MM.1S (cell line): ENCODE data around the gene GREB1.

Experiments
- DNase-seq: peaks from one replicate; pipeline ENCODE4 v3.0.0-alpha.2; 2015
- H2AFZ ChIP-seq: fragments of 300-600 bp; sonication (generic); 2 replicates; pipeline ENCODE4 v1.6.0; 2016; ENCODE audit warnings: antibody characterized with exemption, low read length
- H3F3A ChIP-seq: fragments of 300-600 bp; sonication (generic); 2 replicates; pipeline ENCODE4 v1.6.1; 2016; ENCODE audit warnings: mild to moderate bottlenecking, antibody characterized with exemption, low read length, moderate library complexity, mixed read lengths; ENCODE audit not compliant: insufficient read depth
- H3K27ac ChIP-seq: fragments of 300-600 bp; sonication (generic); 2 replicates; pipeline ENCODE4 v1.5.1; 2016; ENCODE audit warnings: mild to moderate bottlenecking, low read length
- H3K27me3 ChIP-seq: fragments of 300-600 bp; sonication (generic); replicated peaks from 2 replicates; pipeline ENCODE4 v1.6.0; 2016; ENCODE audit warnings: low read length; ENCODE audit not compliant: insufficient read depth
- H3K36me3 ChIP-seq: fragments of 300-600 bp; sonication (generic); replicated peaks from 2 replicates; pipeline ENCODE4 v1.6.1; 2016; ENCODE audit warnings: mild to moderate bottlenecking, low read length, mixed read lengths; ENCODE audit not compliant: insufficient read depth
- H3K4me1 ChIP-seq: fragments of 300-600 bp; sonication (generic); 2 replicates; pipeline ENCODE4 v1.6.1; 2016; ENCODE audit warnings: low read length, mixed read lengths
- H3K4me2 ChIP-seq: fragments of 300-600 bp; sonication (generic); 2 replicates; pipeline ENCODE4 v1.6.0; 2016; ENCODE audit warnings: low read depth, low read length
- H3K4me3 ChIP-seq: fragments of 300-600 bp; sonication (generic); 2 replicates; pipeline ENCODE4 v1.5.1; 2016; ENCODE audit warnings: low read length, mixed read lengths
- H3K79me2 ChIP-seq: fragments of 300-600 bp; sonication (generic); 2 replicates; pipeline ENCODE4 v1.6.1; 2016; ENCODE audit warnings: mixed run types, low read length, mixed read lengths
- H3K9ac ChIP-seq: fragments of 300-600 bp; sonication (generic); 2 replicates; pipeline ENCODE4 v1.6.1; 2016; ENCODE audit warnings: low read length, mixed read lengths
- H3K9me2 ChIP-seq: fragments of 300-600 bp; sonication (generic); replicated peaks from 2 replicates; pipeline ENCODE4 v1.6.1; 2016; ENCODE audit warnings: mild to moderate bottlenecking, low read length, mixed read lengths; ENCODE audit not compliant: insufficient read depth
- H3K9me3 ChIP-seq: fragments of 300-600 bp; sonication (generic); replicated peaks from 2 replicates; pipeline ENCODE4 v1.6.1; 2016; ENCODE audit warnings: mild to moderate bottlenecking, low read length, mixed read lengths; ENCODE audit not compliant: insufficient read depth
- H4K20me1 ChIP-seq: fragments of 300-600 bp; sonication (generic); 2 replicates; pipeline ENCODE4 v1.6.1; 2016; ENCODE audit warnings: mild to moderate bottlenecking, low read length, moderate library complexity, mixed read lengths; ENCODE audit not compliant: insufficient read depth
- EZH2 ChIP-seq: fragments of 300-600 bp; sonication (generic); optimal IDR thresholded peaks from 2 replicates; pipeline ENCODE3; 2017; ENCODE audit warnings: low read depth, mild to moderate bottlenecking, antibody characterized with exemption, low read length, mixed read lengths
- EZH2phosphoT487 ChIP-seq: fragments of 300-600 bp; sonication (generic); IDR thresholded peaks from 2 replicates; pipeline ENCODE4 v1.6.1; 2018; ENCODE audit warnings: antibody characterized with exemption, low read length
- TF ChIP-seq, protein P1 (sequence below): fragments of 300-600 bp; sonication (generic); IDR thresholded peaks from 2 replicates; pipeline ENCODE4 v1.5.1; 2016; ENCODE audit warnings: antibody characterized with exemption, low read length, mixed read lengths

The GREB1 gene

DNA sequence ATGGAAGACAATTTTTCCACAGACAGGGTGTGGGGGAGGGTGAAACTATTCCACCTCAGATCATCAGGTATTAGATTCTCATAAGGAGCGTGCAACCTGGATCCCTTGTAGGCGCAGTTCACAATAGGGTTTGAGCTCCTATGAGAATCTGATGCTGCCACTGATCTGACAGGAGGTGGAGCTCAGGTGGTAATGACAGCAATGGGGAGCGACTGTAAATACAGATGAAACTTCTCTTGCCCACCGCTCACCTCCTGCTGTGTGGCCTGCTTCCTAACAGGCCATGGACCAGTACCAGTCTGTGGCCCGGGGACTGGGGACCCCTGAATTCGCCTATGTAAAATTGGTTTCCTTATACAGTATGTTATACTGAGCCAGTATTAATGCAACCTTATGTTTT lies 40.6 kb upstream of the GREB1 start:
- Histone ChIP-seq H3K9ac (no peak overlapping the region), H3F3A (peaks cover 10% of the 10 kb centered on the region; the same call in 1 of the 2 replicates), H2AFZ (no peak overlapping the region), H3K36me3 (no peaks in the 10 kb centered on the region), H3K79me2 (no peaks in the 10 kb centered on the region), H3K9me3 (no peaks in the 10 kb centered on the region), H3K9me2 (no peaks in the 10 kb centered on the region), H3K4me3 (no peak overlapping the region), H3K27me3 (no peaks in the 10 kb centered on the region), H3K4me2 (no peak overlapping the region), H3K27ac (no peak overlapping the region), H4K20me1 (no peaks in the 10 kb centered on the region), H3K4me1 (peaks cover 14% of the 10 kb centered on the region)
- no peak for DNase-seq
- TF ChIP-seq, protein P1, sequence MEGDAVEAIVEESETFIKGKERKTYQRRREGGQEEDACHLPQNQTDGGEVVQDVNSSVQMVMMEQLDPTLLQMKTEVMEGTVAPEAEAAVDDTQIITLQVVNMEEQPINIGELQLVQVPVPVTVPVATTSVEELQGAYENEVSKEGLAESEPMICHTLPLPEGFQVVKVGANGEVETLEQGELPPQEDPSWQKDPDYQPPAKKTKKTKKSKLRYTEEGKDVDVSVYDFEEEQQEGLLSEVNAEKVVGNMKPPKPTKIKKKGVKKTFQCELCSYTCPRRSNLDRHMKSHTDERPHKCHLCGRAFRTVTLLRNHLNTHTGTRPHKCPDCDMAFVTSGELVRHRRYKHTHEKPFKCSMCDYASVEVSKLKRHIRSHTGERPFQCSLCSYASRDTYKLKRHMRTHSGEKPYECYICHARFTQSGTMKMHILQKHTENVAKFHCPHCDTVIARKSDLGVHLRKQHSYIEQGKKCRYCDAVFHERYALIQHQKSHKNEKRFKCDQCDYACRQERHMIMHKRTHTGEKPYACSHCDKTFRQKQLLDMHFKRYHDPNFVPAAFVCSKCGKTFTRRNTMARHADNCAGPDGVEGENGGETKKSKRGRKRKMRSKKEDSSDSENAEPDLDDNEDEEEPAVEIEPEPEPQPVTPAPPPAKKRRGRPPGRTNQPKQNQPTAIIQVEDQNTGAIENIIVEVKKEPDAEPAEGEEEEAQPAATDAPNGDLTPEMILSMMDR, result no peak
- TF ChIP-seq EZH2, result no peak
- TF ChIP-seq EZH2phosphoT487, result no peak

DNA sequence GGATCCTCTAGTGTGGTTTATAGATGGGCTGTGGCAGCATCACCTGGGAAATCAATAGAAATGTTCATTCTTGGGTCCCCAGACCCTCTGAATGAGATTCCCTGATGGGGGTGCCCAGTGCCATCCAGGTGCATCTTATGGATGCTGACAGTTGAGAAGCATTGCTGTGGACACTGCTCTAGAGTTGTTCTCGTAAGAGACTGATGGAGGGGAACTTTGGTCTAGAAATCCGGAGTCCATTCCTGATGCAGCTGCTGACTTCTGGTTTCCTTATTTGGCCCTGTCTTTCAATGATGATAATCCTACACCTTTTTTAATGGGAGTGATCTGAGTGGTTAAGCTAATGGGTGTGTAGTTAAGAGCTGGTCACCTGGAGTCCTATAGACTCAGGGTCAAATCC lies 39.5 kb upstream of the GREB1 start:
- H3K27me3 ChIP-seq, result no peaks in the 10 kb centered on the region

DNA sequence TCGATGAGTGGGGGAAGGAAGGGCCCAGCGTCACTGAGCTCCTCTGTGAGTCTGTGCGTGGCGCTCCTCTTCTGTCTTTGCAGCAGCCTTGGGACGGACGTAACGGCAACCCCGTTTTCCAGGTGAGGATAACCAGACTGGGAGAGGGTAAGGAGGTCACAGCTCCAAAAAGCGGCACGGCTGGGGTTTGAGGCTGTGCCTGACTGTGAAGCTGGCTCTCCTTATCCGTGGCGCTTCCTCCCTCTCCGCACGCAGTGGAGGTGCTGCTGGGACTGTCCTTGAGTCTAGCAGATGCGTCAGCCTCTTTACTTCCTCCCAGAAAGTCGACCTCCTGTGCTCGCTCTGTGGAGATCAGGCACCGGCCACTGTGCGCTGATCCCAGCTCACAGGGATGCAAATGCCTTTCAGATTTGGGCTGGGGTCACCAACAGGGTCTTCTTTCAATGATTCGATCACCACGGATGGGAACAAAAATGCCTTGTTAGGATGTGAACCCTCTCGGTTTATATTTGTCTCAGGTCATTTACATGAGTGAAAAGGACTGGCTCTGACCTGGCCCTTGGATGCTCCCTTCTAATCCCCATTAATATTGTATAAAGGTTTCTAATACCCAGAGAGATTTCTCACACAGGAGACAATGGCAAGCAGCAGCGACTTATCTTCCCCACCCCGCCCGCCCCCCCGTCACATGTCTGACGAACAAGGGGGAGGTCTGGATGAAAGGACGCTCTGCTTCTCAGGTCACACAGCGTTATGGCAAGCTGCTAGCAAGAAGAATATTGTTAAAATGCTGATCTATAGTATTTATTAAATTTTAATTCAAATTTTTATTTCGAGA lies 37.8 kb upstream of the GREB1 start:
- no peak overlapping the region for H3K27ac ChIP-seq
- TF ChIP-seq EZH2, result no peak
- TF ChIP-seq, protein P1, result no peak
- no peak for TF ChIP-seq EZH2phosphoT487
- no peak overlapping the region for H3K9ac ChIP-seq
- H3K36me3 ChIP-seq, result no peaks in the 10 kb centered on the region
- H2AFZ ChIP-seq, result no peak overlapping the region
- no peak overlapping the region for H3K4me3 ChIP-seq
- no peaks in the 10 kb centered on the region for H3K9me2 ChIP-seq
- no peaks in the 10 kb centered on the region for H3K79me2 ChIP-seq
- no peaks in the 10 kb centered on the region for H4K20me1 ChIP-seq
- no peak for DNase-seq
- no peak overlapping the region for H3K4me2 ChIP-seq
- H3K9me3 ChIP-seq, result no peaks in the 10 kb centered on the region
- peaks cover 38% of the 10 kb centered on the region for H3K4me1 ChIP-seq
- no peaks in the 10 kb centered on the region for H3K27me3 ChIP-seq
- peaks cover 31% of the 10 kb centered on the region for H3F3A ChIP-seq

More for the DNA sequence above, 39.5 kb upstream of the GREB1 start:
- Histone ChIP-seq H3K9me2 (no peaks in the 10 kb centered on the region), H3F3A (peaks cover 19% of the 10 kb centered on the region), H3K36me3 (no peaks in the 10 kb centered on the region), H3K9me3 (no peaks in the 10 kb centered on the region), H3K4me2 (no peak overlapping the region), H3K9ac (no peak overlapping the region), H3K27ac (no peak overlapping the region), H3K79me2 (no peaks in the 10 kb centered on the region), H3K4me3 (no peak overlapping the region), H3K4me1 (peaks cover 22% of the 10 kb centered on the region), H4K20me1 (no peaks in the 10 kb centered on the region), H2AFZ (no peak overlapping the region)
- TF ChIP-seq EZH2, result no peak
- no peak for TF ChIP-seq EZH2phosphoT487
- TF ChIP-seq, protein P1, result no peak
- no peak for DNase-seq
